ENCODE measurements around the gene PLEKHA6.

Gene PLEKHA6

GRCh38 chr1:204227996-204228785 lies 131.5 kb downstream of the PLEKHA6 start:
- DNase-seq = no peak

GRCh38 chr1:204227351-204227750 lies 132.4 kb downstream of the PLEKHA6 start:
- DNase-seq = no peak

- DNase-seq = no peak
Measured at GRCh38 chr1:204225841-204226735, 133.6 kb downstream of the PLEKHA6 start.

GRCh38 chr1:204224655-204225054 lies 135.1 kb downstream of the PLEKHA6 start:
- no peak for DNase-seq

- DNase-seq = no peak
Measured at GRCh38 chr1:204223129-204223860, 136.4 kb downstream of the PLEKHA6 start.

GRCh38 chr1:204222764-204223055 lies 137.0 kb downstream of the PLEKHA6 start:
- DNase-seq = no peak

- no peak for DNase-seq
Measured at GRCh38 chr1:204222006-204222763, 137.5 kb downstream of the PLEKHA6 start.

- DNase-seq = no peak
Measured at GRCh38 chr1:204221271-204221670, 138.5 kb downstream of the PLEKHA6 start.

- no peak for DNase-seq
Measured at GRCh38 chr1:204219971-204220616, 139.6 kb downstream of the PLEKHA6 start.

GRCh38 chr1:204218552-204218951 lies 141.2 kb downstream of the PLEKHA6 start:
- DNase-seq = no peak

GRCh38 chr1:204217648-204218000 lies 142.1 kb downstream of the PLEKHA6 start:
- no peak for DNase-seq

GRCh38 chr1:204216880-204217647 lies 142.7 kb downstream of the PLEKHA6 start:
- DNase-seq = no peak

GRCh38 chr1:204216236-204216635 lies 143.5 kb downstream of the PLEKHA6 start:
- DNase-seq = no peak

GRCh38 chr1:204213668-204214662 lies 145.8 kb downstream of the PLEKHA6 start, which contains the start of gene GOLT1A:
GOLT1A (minus strand) TSS chr1:204213988; CDS start chr1:204213906, 82 bp downstream.
- no peak for DNase-seq

GRCh38 chr1:204212715-204213114 lies 147.0 kb downstream of the PLEKHA6 start:
- no peak for DNase-seq

GRCh38 chr1:204211046-204211445 lies 148.7 kb downstream of the PLEKHA6 start:
- no peak for DNase-seq

GRCh38 chr1:204207136-204207616 lies 152.6 kb downstream of the PLEKHA6 start:
- DNase-seq = peak; percentile 39

GRCh38 chr1:204206121-204206520 lies 153.6 kb downstream of the PLEKHA6 start:
- no peak for DNase-seq

GRCh38 chr1:204205486-204205885 lies 154.2 kb downstream of the PLEKHA6 start:
- DNase-seq = no peak

- DNase-seq = no peak
Measured at GRCh38 chr1:204204944-204205343, 154.8 kb downstream of the PLEKHA6 start.

All from activated gamma-delta T cell (primary cell).